H1 (cell line): Measurements from ENCODE around the gene TRIM44. TPM values are rescaled to one million over a fixed set of nuclear protein-coding genes. Genes with fewer than 3 reads are reported as not detected.

Experiments used
- BCL11A ChIP-seq, 2 experiments: IDR thresholded peaks; one replicate each; pipeline ENCODE4 v1.6.1; 2011; ENCODE audit warnings: low read depth in 2 of 2, low read length in 2 of 2, mild to moderate bottlenecking in 2 of 2
- CBX5 ChIP-seq: fragments of 300-800, 300-1000 bp; sonication (generic); IDR thresholded peaks from 2 replicates; pipeline ENCODE4 v1.7.1; 2016; ENCODE audit warnings: antibody characterized with exemption, low read length, low read depth
- CREB1 ChIP-seq: IDR thresholded peaks from 2 replicates; pipeline ENCODE4 v1.6.1; 2012; ENCODE audit warnings: inconsistent platforms
- CTBP2 ChIP-seq: IDR thresholded peaks from 2 replicates; pipeline ENCODE4 v1.7.0; 2011; ENCODE audit warnings: borderline replicate concordance, mild to moderate bottlenecking, moderate library complexity, mixed read lengths, low read length; ENCODE audit not compliant: insufficient read depth, insufficient read length
- FOSL1 ChIP-seq: IDR thresholded peaks from 2 replicates; pipeline ENCODE4 v1.6.1; 2011; ENCODE audit warnings: mild to moderate bottlenecking, low read depth, low read length, moderate library complexity; ENCODE audit not compliant: insufficient read depth
- JUND ChIP-seq: IDR thresholded peaks from 2 replicates; pipeline ENCODE4 v1.6.1; 2011; ENCODE audit warnings: mild to moderate bottlenecking, improper control_type of control experiment, low read length
- KDM5A ChIP-seq: fragments of 200-600 bp; IDR thresholded peaks from 2 replicates; pipeline ENCODE4 v1.7.1; 2012; ENCODE audit warnings: mild to moderate bottlenecking, low read length, inconsistent platforms, mixed read lengths
- SP1 ChIP-seq: IDR thresholded peaks from 2 replicates; pipeline ENCODE4 v1.6.1; 2011; ENCODE audit warnings: low read depth, low read length
- polyA plus RNA-seq, 7 experiments: library from polyadenylated mRNA; depleted of rRNA in 3 of 7; stranded (reverse) in 5 of 7; unstranded in 2 of 7; fragments of >200 nt in 5 of 7; fragments of 200-250 nt in 2 of 7; gene quantifications; 1 replicate in 5 of 7; 2 replicates in 1 of 7; 4 replicates in 1 of 7; pipeline versions ENCODE4 v1.2.1 to v1.2.3, GENCODE V29; 2011 to 2013; ENCODE audit warnings: missing spikeins in 2 of 7, mixed read lengths in 2 of 7
- total RNA-seq: library from RNA; stranded (reverse); fragmentation: NEBNext Ultra II Directional; extraction: Animal tissue kit (Norgen Biotek cat#: 25700); gene quantifications from 2 replicates; pipeline ENCODE4 v1.2.1, GENCODE V29; 2021
- TF ChIP-seq, protein P1 (sequence below): fragments of 300-600 bp; sonication (generic); IDR thresholded peaks from 2 replicates; pipeline ENCODE4 v1.7.1; 2012; ENCODE audit warnings: low read length, moderate library complexity, mild to moderate bottlenecking, inconsistent platforms; ENCODE audit not compliant: insufficient replicate concordance
- TF ChIP-seq, protein P2 (sequence below): IDR thresholded peaks from 2 replicates; pipeline ENCODE4 v1.6.1; 2011; ENCODE audit warnings: low read depth, mild to moderate bottlenecking, low read length; ENCODE audit not compliant: insufficient read depth

TRIM44 gene
- total and polyA plus RNA-seq, 2 of the 8 experiments (the other 6 are each of a cell fraction or from before 2014, with no cell fraction given) = 13.9 to 34.4 TPM

DNA sequence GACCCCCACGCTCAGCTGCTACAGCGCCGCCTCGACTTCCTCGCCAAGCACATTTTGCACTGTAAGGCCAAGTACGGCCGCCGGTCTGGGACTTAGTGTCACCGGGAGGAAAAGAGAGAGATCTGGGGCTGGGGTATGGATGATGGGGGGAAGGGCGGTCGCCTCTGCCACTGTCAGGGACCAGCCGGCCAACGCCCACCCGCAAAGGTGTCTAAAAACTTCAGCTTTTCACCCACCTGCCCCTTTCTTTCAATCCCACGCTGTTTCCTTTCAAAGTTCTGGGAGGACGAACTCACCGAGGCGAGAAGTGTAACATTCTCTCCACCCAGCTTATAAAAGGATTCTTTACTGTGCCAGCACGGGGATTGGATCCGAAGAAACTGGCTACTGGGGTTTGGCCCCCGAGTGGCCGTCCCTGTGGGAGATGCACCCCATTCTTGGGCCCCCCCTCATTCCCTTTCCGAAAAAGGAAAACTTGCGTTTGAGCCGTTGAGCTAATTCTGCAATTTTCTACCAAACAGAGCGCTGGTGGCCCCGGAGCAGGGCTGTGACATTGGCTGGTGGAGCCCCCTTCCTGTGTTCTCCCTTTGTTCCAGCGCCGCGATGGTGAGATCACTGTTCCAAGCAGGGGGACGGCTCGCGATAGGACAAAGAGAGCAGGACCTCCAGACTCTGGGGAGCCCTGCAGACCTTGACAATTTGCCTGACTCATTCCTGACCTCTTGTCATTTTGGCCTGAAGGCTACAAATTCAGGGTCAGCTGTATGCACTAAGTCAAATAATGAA, 42.5 kb upstream of the TRIM44 start (continued):
- no peak for TF ChIP-seq FOSL1
- TF ChIP-seq, protein P1, sequence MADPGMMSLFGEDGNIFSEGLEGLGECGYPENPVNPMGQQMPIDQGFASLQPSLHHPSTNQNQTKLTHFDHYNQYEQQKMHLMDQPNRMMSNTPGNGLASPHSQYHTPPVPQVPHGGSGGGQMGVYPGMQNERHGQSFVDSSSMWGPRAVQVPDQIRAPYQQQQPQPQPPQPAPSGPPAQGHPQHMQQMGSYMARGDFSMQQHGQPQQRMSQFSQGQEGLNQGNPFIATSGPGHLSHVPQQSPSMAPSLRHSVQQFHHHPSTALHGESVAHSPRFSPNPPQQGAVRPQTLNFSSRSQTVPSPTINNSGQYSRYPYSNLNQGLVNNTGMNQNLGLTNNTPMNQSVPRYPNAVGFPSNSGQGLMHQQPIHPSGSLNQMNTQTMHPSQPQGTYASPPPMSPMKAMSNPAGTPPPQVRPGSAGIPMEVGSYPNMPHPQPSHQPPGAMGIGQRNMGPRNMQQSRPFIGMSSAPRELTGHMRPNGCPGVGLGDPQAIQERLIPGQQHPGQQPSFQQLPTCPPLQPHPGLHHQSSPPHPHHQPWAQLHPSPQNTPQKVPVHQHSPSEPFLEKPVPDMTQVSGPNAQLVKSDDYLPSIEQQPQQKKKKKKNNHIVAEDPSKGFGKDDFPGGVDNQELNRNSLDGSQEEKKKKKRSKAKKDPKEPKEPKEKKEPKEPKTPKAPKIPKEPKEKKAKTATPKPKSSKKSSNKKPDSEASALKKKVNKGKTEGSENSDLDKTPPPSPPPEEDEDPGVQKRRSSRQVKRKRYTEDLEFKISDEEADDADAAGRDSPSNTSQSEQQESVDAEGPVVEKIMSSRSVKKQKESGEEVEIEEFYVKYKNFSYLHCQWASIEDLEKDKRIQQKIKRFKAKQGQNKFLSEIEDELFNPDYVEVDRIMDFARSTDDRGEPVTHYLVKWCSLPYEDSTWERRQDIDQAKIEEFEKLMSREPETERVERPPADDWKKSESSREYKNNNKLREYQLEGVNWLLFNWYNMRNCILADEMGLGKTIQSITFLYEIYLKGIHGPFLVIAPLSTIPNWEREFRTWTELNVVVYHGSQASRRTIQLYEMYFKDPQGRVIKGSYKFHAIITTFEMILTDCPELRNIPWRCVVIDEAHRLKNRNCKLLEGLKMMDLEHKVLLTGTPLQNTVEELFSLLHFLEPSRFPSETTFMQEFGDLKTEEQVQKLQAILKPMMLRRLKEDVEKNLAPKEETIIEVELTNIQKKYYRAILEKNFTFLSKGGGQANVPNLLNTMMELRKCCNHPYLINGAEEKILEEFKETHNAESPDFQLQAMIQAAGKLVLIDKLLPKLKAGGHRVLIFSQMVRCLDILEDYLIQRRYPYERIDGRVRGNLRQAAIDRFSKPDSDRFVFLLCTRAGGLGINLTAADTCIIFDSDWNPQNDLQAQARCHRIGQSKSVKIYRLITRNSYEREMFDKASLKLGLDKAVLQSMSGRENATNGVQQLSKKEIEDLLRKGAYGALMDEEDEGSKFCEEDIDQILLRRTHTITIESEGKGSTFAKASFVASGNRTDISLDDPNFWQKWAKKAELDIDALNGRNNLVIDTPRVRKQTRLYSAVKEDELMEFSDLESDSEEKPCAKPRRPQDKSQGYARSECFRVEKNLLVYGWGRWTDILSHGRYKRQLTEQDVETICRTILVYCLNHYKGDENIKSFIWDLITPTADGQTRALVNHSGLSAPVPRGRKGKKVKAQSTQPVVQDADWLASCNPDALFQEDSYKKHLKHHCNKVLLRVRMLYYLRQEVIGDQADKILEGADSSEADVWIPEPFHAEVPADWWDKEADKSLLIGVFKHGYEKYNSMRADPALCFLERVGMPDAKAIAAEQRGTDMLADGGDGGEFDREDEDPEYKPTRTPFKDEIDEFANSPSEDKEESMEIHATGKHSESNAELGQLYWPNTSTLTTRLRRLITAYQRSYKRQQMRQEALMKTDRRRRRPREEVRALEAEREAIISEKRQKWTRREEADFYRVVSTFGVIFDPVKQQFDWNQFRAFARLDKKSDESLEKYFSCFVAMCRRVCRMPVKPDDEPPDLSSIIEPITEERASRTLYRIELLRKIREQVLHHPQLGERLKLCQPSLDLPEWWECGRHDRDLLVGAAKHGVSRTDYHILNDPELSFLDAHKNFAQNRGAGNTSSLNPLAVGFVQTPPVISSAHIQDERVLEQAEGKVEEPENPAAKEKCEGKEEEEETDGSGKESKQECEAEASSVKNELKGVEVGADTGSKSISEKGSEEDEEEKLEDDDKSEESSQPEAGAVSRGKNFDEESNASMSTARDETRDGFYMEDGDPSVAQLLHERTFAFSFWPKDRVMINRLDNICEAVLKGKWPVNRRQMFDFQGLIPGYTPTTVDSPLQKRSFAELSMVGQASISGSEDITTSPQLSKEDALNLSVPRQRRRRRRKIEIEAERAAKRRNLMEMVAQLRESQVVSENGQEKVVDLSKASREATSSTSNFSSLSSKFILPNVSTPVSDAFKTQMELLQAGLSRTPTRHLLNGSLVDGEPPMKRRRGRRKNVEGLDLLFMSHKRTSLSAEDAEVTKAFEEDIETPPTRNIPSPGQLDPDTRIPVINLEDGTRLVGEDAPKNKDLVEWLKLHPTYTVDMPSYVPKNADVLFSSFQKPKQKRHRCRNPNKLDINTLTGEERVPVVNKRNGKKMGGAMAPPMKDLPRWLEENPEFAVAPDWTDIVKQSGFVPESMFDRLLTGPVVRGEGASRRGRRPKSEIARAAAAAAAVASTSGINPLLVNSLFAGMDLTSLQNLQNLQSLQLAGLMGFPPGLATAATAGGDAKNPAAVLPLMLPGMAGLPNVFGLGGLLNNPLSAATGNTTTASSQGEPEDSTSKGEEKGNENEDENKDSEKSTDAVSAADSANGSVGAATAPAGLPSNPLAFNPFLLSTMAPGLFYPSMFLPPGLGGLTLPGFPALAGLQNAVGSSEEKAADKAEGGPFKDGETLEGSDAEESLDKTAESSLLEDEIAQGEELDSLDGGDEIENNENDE = no peak
- no peak for TF ChIP-seq BCL11A (IDR thresholded peaks at IDR 0.05; ENCODE audit: low read depth in 2 of 2, low read length in 2 of 2)
- no peak for TF ChIP-seq CBX5
- TF ChIP-seq, protein P2, sequence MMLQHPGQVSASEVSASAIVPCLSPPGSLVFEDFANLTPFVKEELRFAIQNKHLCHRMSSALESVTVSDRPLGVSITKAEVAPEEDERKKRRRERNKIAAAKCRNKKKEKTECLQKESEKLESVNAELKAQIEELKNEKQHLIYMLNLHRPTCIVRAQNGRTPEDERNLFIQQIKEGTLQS = no peak
- TF ChIP-seq KDM5A = no peak
- no peak for TF ChIP-seq SP1
- TF ChIP-seq CTBP2 = no peak
- no peak; the same call in 1 of the 2 replicates for TF ChIP-seq CREB1
- no peak for TF ChIP-seq JUND
